DND-41 (cell line): ENCODE measurements around the gene KRTAP21-2.

Experiments
- EZH2 ChIP-seq: IDR thresholded peaks from 3 replicates; pipeline ENCODE4 v1.6.1; 2012; ENCODE audit warnings: borderline replicate concordance, low read depth, mild to moderate bottlenecking, moderate library complexity, low read length, inconsistent platforms; ENCODE audit not compliant: severe bottlenecking
- TF ChIP-seq, protein P1 (sequence below): IDR thresholded peaks from 2 replicates; pipeline ENCODE4 v1.5.1; 2012; ENCODE audit warnings: borderline replicate concordance, low read length, moderate library complexity, mild to moderate bottlenecking; ENCODE audit not compliant: poor library complexity, severe bottlenecking; ENCODE audit errors: extremely low read depth

DNA sequence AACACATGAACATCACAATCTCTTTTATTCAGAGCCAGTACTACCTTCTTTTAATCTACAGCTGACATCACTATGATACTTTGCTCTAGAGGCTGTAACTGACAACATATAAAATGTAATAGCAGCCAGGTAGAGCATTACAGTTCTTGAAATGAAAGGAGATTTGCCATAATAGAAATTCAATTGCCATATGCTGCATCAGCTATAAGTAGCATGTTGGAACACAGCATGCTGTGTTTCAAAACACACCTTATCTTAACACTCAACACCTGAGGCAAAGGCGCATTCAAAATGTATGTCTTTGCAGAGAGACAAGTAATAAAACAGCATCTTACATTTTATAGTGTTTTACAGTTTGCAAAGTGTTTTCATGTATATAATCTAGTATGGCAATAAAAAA is 32.2 kb upstream of the KRTAP21-2 start:
- TF ChIP-seq, protein P1, sequence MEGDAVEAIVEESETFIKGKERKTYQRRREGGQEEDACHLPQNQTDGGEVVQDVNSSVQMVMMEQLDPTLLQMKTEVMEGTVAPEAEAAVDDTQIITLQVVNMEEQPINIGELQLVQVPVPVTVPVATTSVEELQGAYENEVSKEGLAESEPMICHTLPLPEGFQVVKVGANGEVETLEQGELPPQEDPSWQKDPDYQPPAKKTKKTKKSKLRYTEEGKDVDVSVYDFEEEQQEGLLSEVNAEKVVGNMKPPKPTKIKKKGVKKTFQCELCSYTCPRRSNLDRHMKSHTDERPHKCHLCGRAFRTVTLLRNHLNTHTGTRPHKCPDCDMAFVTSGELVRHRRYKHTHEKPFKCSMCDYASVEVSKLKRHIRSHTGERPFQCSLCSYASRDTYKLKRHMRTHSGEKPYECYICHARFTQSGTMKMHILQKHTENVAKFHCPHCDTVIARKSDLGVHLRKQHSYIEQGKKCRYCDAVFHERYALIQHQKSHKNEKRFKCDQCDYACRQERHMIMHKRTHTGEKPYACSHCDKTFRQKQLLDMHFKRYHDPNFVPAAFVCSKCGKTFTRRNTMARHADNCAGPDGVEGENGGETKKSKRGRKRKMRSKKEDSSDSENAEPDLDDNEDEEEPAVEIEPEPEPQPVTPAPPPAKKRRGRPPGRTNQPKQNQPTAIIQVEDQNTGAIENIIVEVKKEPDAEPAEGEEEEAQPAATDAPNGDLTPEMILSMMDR, result no peak
- no peak for TF ChIP-seq EZH2
